ENCODE results near the gene CCDC60.

- TF ChIP-seq, protein P1, sequence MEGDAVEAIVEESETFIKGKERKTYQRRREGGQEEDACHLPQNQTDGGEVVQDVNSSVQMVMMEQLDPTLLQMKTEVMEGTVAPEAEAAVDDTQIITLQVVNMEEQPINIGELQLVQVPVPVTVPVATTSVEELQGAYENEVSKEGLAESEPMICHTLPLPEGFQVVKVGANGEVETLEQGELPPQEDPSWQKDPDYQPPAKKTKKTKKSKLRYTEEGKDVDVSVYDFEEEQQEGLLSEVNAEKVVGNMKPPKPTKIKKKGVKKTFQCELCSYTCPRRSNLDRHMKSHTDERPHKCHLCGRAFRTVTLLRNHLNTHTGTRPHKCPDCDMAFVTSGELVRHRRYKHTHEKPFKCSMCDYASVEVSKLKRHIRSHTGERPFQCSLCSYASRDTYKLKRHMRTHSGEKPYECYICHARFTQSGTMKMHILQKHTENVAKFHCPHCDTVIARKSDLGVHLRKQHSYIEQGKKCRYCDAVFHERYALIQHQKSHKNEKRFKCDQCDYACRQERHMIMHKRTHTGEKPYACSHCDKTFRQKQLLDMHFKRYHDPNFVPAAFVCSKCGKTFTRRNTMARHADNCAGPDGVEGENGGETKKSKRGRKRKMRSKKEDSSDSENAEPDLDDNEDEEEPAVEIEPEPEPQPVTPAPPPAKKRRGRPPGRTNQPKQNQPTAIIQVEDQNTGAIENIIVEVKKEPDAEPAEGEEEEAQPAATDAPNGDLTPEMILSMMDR (IDR thresholded peaks at IDR 0.05), result no peak
- no peak for TF ChIP-seq POLR2A (IDR thresholded peaks at IDR 0.05)
These were observed 212.5 kb downstream of the CCDC60 start for GRCh38 chr12:119547001-119547400.
